Stimulated activated naive CD8-positive, alpha-beta T cell treated with anti-CD3 and anti-CD28 coated beads, Interleukin-15, Interleukin-2, amounts not matched to agents 100 ng/mL and 50 ng/mL, for 24 hours (primary cell): ENCODE measurements around the gene ZSCAN26.
"Not testable (repeated sequence)": the region's sequence is repeated elsewhere in the genome, so short reads cannot be mapped to it uniquely, and the experiment has no call there.

ENCODE experiments used
- H3K27ac Mint-ChIP-seq: one replicate; pipeline ENCODE4 v1.8.0; 2021; ENCODE audit warnings: mild to moderate bottlenecking, mixed read lengths
- H3K27me3 Mint-ChIP-seq: one replicate; pipeline ENCODE4 v1.8.0; 2021; ENCODE audit warnings: mixed read lengths
- H3K36me3 Mint-ChIP-seq: one replicate; pipeline ENCODE4 v1.8.0; 2021; ENCODE audit warnings: low read depth, mixed read lengths
- H3K4me1 Mint-ChIP-seq: one replicate; pipeline ENCODE4 v1.8.0; 2021; ENCODE audit warnings: low read depth, mixed read lengths
- H3K4me3 Mint-ChIP-seq: one replicate; pipeline ENCODE4 v1.8.0; 2021; ENCODE audit warnings: mild to moderate bottlenecking, mixed read lengths
- H3K9me3 Mint-ChIP-seq: one replicate; pipeline ENCODE4 v1.8.0; 2021; ENCODE audit warnings: mixed read lengths

The ZSCAN26 gene

DNA sequence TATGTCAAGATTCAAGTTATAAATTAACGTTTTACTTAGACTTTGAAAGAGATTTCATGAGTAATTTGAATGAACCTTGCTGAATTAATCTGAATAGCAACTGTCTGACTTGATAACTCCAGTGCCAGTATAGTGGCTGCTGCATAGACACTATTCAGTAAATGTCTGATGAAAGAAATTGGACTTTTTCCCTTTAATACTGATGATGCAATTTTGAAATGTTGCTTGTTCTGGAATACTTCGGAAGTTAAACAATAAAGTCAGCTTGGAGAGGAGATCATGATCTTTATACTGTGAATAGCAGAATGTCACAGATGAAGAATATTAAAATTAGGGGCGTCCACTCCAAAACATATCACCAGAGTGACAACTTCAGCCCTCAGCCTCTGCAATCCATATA lies 10.8 kb downstream of the ZSCAN26 start:
- Mint-ChIP-seq H3K9me3 (no peaks in the 10 kb centered on the region), H3K27ac (no peak overlapping the region), H3K36me3 (peaks cover 47% of the 10 kb centered on the region), H3K27me3 (peaks cover 10% of the 10 kb centered on the region), H3K4me3 (no peak overlapping the region), H3K4me1 (peaks cover 18% of the 10 kb centered on the region)

DNA sequence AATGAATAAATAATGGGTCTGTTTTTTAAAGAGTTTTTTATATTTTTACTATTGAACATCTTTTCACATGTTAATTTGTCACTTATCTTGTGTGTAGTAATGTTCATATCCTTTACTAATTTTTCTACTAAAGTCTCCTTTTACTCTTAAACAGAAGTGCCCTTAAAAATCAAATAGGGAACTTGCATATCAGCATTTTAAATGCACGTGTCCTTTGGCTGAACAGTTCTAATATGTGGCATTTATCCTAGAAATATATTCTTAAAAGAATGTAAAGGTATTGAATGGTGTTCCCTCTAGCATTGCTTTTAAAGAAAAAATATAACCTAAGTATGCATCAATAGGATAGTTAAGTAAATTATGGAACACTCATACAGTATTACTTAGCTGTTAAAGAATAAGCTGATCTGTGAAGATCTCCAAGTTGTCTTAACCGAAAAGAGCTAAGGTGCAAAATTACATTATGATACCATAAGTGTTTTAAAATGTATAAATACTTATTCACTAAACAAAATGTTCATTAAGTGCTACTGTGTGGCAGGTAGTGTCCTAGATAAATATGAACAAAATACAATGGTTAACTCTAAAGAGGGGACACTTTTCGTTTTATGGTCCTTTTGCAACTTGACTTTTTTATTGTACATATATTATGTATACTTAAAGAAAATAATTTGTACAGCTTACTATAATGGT lies 13.8 kb downstream of the ZSCAN26 start:
- no peaks in the 10 kb centered on the region for H3K9me3 Mint-ChIP-seq
- peaks cover 24% of the 10 kb centered on the region for H3K27me3 Mint-ChIP-seq
- H3K4me3 Mint-ChIP-seq: peak overlapping the region; percentile 84
- H3K4me1 Mint-ChIP-seq: peaks cover 10% of the 10 kb centered on the region
- H3K27ac Mint-ChIP-seq: no peak overlapping the region
- H3K36me3 Mint-ChIP-seq: peaks cover 46% of the 10 kb centered on the region

DNA sequence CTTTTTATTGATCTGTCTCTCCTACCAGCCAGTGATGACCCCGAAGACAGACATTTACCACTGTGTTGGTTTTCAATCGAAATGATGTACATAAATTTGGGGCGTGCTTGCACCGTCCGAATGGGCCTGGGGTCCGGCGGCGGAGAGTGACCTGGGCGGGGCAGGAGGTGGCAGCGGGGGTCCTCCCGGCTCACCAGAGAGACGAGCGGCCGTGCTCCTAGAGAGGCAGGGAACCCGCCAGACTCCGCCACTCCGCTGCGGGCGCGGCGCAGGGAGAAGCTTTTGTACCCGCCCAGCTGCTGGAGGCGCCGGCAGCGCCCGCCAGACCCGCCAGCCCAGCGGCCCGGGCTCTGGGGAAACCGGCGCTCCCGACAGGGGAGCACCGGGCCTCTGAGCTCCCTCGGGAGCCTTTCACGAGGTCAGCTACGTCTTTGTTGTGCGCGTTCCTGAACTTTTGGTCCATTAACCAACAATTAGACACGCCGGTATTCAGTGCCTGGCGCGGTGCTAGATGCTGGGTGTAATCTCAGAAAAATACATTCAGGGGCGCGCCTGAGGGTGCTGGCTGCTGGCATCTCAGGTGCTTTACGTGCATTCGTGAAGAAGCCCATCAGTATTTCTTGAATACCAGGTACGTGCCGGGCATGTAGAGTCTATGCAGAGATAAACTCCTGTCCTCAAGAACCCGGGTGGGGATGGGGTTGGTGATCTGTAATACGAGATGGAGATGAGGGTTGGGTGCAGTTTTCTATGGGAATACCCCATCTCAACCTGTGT lies 14.5 kb downstream of the ZSCAN26 start, which contains the start of gene PGBD1:
Gene PGBD1, plus strand, starts transcription at position 285 of the 777 bp plus-strand sequence. CDS start 2,242 bp downstream, outside the sequence.
- H3K4me3 Mint-ChIP-seq: peak within 1 kb of the TSS; percentile 84
- H3K27me3 Mint-ChIP-seq: peaks cover 24% of the 10 kb centered on the region
- no peaks in the 10 kb centered on the region for H3K9me3 Mint-ChIP-seq
- H3K36me3 Mint-ChIP-seq: peaks cover 46% of the 10 kb centered on the region
- no peak within 1 kb of the TSS for H3K27ac Mint-ChIP-seq
- H3K4me1 Mint-ChIP-seq: peaks cover 10% of the 10 kb centered on the region

DNA sequence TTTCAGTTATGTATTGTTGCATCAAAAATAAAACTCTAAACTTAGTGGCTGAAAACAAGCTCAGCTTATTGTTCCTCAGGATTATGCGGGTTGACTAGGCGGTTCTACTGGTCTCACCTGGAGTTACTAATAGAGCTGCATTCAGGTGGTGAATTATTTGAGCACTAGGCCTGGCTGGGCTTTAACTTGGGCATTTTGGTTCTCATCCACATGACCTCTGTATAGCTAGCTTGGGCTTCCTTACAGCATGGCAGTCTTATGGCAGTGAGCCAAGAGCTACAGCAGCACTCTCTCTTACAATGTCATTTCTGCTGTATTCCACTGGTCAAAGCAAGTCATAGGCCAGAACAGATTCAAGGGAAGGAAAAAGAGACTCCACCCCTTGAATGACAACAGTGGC lies 16.0 kb downstream of the ZSCAN26 start:
- no peaks in the 10 kb centered on the region for H3K9me3 Mint-ChIP-seq
- H3K27me3 Mint-ChIP-seq: peaks cover 24% of the 10 kb centered on the region
- peaks cover 48% of the 10 kb centered on the region for H3K36me3 Mint-ChIP-seq
- H3K4me3 Mint-ChIP-seq: no peak overlapping the region
- no peak overlapping the region for H3K27ac Mint-ChIP-seq
- peaks cover 10% of the 10 kb centered on the region for H3K4me1 Mint-ChIP-seq

DNA sequence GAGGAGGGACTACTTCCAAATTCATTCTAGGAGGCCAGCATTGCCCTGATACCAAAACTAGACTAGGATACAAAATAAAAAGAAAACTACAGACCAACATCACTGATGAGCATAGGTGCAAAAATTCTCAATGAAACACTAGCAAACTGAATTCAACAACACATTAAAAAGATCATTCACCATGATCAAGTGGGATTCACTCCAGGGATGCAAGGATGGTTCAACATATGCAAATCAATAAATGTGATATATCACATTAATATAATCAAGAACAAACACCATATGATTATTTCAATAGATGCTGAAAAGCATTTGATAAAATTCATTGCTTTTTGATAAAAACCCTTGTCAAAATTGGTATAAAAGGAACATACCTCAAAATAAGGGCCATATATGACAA lies 24.6 kb downstream of the ZSCAN26 start:
- no peaks in the 10 kb centered on the region for H3K4me1 Mint-ChIP-seq
- no peaks in the 10 kb centered on the region for H3K27me3 Mint-ChIP-seq
- peaks cover 22% of the 10 kb centered on the region for H3K36me3 Mint-ChIP-seq

DNA sequence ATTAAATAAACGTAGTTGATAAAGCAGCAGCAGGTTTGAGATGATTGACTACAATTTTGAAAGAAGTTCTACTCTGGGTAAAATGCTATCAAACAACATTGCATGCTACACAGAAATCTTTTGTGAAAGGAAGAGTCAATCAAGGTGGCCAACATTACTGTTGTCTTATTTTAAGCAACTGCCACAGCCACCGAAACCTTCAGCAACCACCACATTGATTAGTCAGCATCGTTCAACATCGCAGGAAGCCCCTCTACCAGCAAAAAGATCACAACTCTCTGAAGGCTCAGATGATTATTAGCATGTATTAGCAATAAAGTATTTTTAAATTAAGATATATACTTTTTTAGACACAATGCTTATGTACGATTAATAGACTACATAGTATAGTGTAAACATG lies 28.4 kb downstream of the ZSCAN26 start:
- peaks cover 4% of the 10 kb centered on the region for H3K36me3 Mint-ChIP-seq
- no peaks in the 10 kb centered on the region for H3K27me3 Mint-ChIP-seq
- no peaks in the 10 kb centered on the region for H3K9me3 Mint-ChIP-seq
- no peaks in the 10 kb centered on the region for H3K4me1 Mint-ChIP-seq
- H3K27ac Mint-ChIP-seq: no peak overlapping the region
- H3K4me3 Mint-ChIP-seq: no peak overlapping the region

More for the DNA sequence above, 24.6 kb downstream of the ZSCAN26 start:
- Mint-ChIP-seq H3K4me3 (no peak overlapping the region), H3K27ac (no peak overlapping the region), H3K9me3 (no peaks in the 10 kb centered on the region)

DNA sequence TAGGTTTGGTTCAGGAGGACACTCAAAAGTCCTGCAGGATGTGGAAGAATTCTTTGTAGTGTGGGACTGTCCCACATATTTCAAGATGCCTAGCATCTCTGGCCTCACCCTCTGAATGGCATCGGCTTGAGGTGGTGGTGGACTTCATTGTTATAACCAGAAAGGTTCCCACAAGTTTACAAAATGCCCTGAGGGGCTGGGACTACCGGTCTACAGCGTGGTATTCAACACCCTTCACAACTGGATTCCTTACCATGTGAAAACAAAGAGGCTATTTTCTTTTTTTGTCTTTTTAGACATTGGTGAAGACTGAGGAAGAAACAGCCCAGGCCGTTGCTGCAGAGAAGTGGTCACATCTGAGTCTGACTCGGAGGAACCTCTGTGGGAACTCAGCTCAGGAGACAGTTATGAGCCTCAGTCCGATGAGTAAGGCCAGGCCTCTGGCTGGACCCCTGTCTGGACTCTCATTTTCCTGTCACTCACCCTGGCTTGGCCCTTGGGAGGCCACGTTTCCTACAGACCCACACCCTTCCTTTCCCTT lies 29.6 kb downstream of the ZSCAN26 start:
- H3K9me3 Mint-ChIP-seq: no peaks in the 10 kb centered on the region
- H3K36me3 Mint-ChIP-seq: peaks cover 11% of the 10 kb centered on the region
- no peak overlapping the region for H3K27ac Mint-ChIP-seq
- no peaks in the 10 kb centered on the region for H3K27me3 Mint-ChIP-seq
- H3K4me1 Mint-ChIP-seq: no peaks in the 10 kb centered on the region
- H3K4me3 Mint-ChIP-seq: no peak overlapping the region

DNA sequence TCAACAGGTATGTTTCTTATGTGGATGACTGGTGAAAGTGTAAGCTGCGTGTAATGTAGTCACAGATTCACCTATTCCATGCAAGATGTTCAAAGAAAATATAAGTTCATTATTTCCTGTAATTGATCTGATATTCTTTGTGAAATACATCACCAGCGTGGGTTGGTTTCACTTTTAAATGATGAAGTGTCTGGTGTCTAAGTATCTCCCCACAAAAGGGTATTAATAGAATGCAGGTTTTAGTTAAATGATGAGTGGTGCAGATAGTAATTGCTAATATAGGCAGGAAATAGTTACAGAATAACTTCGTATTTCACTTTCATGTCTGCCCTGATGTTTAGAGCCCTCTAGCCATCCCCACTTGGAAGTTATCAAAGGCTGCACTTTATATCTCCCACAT lies 36.6 kb downstream of the ZSCAN26 start:
- peak overlapping the region; percentile 14 for H3K4me3 Mint-ChIP-seq
- peaks cover 12% of the 10 kb centered on the region for H3K9me3 Mint-ChIP-seq
- H3K27me3 Mint-ChIP-seq: peaks cover 17% of the 10 kb centered on the region
- H3K27ac Mint-ChIP-seq: peak overlapping the region; percentile 50
- peaks cover 10% of the 10 kb centered on the region for H3K36me3 Mint-ChIP-seq
- H3K4me1 Mint-ChIP-seq: peaks cover 18% of the 10 kb centered on the region

DNA sequence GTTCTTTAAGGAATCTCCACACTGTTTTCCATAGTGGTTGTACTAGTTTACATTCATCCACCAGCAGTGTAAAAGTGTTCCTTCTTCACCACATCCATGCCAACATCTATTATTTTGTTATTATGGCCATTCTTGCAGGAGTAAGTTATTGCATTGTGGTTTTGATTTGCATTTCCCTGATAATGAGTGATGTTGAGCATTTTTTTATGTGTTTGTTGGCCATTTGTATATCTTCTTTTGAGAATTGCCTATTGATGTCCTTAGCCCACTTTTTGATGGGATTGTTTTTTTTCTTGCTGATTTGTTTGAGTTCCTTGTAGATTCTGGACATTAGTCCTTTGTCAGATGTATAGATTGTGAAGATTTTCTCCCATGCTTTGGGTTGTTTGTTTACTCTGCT lies 39.4 kb downstream of the ZSCAN26 start:
- not testable (repeated sequence) for H3K27ac Mint-ChIP-seq, H3K4me3 Mint-ChIP-seq, H3K36me3 Mint-ChIP-seq
- H3K4me1 Mint-ChIP-seq: peaks cover 18% of the 10 kb centered on the region
- peaks cover 36% of the 10 kb centered on the region for H3K27me3 Mint-ChIP-seq
- H3K9me3 Mint-ChIP-seq: peaks cover 12% of the 10 kb centered on the region

DNA sequence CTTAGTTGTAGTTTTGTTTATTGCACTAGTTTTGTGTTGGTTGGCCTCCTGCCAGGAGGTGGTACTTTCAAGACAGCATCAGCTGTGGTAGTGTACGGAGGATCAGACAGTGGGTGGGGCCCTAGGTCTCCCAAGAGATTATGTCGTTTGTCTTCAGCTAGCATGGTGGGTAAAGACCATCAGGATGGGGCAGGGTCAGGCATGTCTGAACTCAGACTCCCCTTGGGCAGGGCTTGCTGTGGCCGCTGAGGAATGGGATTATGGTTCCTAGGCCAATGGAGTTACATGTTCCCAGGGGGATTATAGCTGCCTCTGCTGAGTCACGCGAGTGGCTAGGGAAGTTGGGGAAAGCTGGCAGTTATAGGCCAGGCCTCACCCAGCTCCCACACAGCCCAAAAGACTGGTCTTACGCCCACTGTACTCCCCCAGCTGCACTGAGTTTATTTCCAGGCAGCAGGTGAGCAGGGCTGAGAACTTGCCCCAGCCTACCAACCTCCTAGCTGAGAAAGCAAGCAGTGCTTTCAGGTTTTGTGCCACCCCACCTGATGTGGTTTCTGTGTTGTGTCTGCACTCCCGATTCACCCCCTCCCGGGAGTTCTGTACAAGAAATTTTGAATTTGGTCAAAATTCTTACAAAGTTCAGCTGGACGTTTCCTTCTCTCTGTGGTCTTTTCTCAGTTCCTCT lies 44.3 kb downstream of the ZSCAN26 start:
- Mint-ChIP-seq H3K27ac (no peak overlapping the region), H3K4me3 (no peak overlapping the region), H3K27me3 (peaks cover 41% of the 10 kb centered on the region), H3K9me3 (peaks cover 7% of the 10 kb centered on the region), H3K4me1 (no peaks in the 10 kb centered on the region), H3K36me3 (no peaks in the 10 kb centered on the region)

DNA sequence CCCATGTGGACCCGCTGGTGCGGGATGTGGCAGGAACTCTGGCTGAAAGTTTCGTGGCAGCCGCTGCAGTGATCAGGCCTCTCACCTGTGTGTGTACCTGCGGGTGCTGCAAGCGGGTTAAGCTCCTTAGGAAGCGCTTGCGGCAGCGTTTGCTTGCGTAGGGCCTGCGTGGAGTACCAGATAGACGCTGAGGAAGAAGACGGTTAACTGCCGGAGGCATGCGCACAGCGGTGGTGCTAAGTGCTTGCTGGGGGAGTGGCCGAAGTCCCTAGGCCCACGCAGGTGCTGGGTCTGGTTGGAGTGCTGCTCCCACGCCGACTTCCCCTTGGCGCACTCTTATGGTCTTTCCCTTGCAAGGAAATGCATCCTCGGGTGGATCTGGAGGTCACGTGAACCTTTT lies 46.0 kb downstream of the ZSCAN26 start:
- Mint-ChIP-seq H3K4me3 (no peak overlapping the region), H3K4me1 (no peaks in the 10 kb centered on the region), H3K27ac (no peak overlapping the region)

DNA sequence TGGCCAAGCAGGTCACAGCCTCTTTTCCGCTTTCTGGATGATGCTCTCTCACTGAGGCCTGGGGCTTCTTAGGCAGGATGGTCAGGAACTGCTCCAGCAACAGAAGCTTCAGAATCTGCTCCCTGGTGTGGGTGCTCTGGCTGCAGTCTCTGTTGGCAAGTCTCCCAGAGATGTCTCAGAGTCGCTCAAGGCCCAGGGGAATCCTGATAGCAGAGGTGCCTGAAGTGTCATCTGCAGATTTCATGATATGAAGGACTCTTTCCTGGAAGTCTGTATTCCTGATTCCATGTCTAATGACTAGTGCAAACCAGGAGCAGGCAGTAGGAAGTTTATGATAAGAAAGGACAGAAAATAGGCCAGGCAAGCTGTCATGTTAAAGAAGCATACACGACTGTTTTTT lies 48.7 kb downstream of the ZSCAN26 start:
- H3K4me1 Mint-ChIP-seq: no peaks in the 10 kb centered on the region
- no peaks in the 10 kb centered on the region for H3K9me3 Mint-ChIP-seq
- no peak overlapping the region for H3K4me3 Mint-ChIP-seq
- no peak overlapping the region for H3K27ac Mint-ChIP-seq
- H3K36me3 Mint-ChIP-seq: no peaks in the 10 kb centered on the region
- H3K27me3 Mint-ChIP-seq: peaks cover 9% of the 10 kb centered on the region

More for the DNA sequence above, 46.0 kb downstream of the ZSCAN26 start:
- Mint-ChIP-seq H3K36me3 (no peaks in the 10 kb centered on the region), H3K27me3 (peaks cover 30% of the 10 kb centered on the region), H3K9me3 (no peaks in the 10 kb centered on the region)

DNA sequence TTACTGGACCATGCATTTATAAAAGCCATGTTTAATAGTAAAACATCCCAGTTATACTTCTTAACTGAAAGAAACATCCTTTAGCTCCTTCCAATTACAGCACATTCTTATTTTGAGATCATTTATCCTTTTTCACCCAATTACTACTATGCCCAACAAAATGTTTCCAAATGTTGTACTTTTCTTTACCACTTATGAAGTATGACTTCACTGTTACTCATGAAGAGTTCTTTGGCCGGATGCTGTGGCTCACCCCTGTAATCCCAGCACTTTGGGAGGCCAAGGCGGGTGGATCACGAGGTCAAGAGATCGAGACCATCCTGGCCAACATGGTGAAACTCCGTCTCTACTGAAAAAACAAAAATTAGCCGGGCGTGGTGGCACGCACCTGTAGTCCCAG lies 50.9 kb downstream of the ZSCAN26 start:
- not testable (repeated sequence) for H3K36me3 Mint-ChIP-seq, H3K4me3 Mint-ChIP-seq, H3K27me3 Mint-ChIP-seq, H3K9me3 Mint-ChIP-seq, H3K27ac Mint-ChIP-seq, H3K4me1 Mint-ChIP-seq

DNA sequence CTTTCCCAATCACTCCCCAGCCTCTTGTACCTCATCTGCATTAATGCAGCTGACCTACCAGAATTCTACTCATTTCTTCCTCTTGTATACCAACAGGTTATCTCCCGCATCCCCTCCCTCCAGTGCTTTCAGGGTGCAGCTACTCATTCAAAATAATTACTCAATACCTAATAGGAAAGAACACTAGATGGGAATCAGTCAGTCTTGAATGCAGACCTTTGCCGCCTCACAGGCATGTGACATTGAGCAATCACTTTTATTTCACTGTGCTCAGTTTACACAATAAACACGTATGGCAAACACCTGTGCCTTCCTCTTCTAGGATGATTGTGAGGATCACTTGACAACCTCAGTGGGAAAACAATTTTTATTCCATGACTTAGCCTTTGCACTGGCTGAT lies 55.7 kb downstream of the ZSCAN26 start:
- Mint-ChIP-seq H3K27me3 (peaks cover 4% of the 10 kb centered on the region), H3K4me1 (no peaks in the 10 kb centered on the region), H3K36me3 (peaks cover 21% of the 10 kb centered on the region), H3K27ac (no peak overlapping the region), H3K9me3 (peaks cover 32% of the 10 kb centered on the region), H3K4me3 (no peak overlapping the region)
